ENCODE data around the gene SMYD3. TPM values are rescaled to one million over a fixed set of nuclear protein-coding genes. Genes with fewer than 3 reads are reported as not detected.
"Not testable (repeated sequence)": the region's sequence is repeated elsewhere in the genome, so short reads cannot be mapped to it uniquely, and the experiment has no call there.

SMYD3 gene
- total RNA-seq, 1 experiment from 2014 or later = 25.5 TPM

- Histone ChIP-seq H4K5ac (ENCODE audit: insufficient read length, low read depth, low read length) (no peak overlapping the region), H3K18ac (ENCODE audit: insufficient read length, low read depth, low read length) (no peak overlapping the region), H3K9ac (ENCODE audit: extremely low read depth, insufficient read length, low read length) (no peak overlapping the region), H3K23me2 (ENCODE audit: insufficient read length, low read depth, low read length, poor library complexity, severe bottlenecking) (no peaks in the 10 kb centered on the region), H2AFZ (ENCODE audit: low read length) (no peak overlapping the region), H3K4me2 (ENCODE audit: insufficient read depth, insufficient read length, low read length) (no peak overlapping the region), H3T11ph (ENCODE audit: low read length) (no peak overlapping the region), H2BK120ac (ENCODE audit: low read depth, low read length, poor library complexity, severe bottlenecking) (no peak overlapping the region), H2BK20ac (ENCODE audit: low read depth, low read length, poor library complexity, severe bottlenecking) (no peak overlapping the region), H2BK15ac (ENCODE audit: low read depth, low read length) (no peak overlapping the region), H2BK5ac (ENCODE audit: insufficient read length, low read length) (no peak overlapping the region), H3K27me3 (ENCODE audit: insufficient read depth, low read length) (no peaks in the 10 kb centered on the region), H3K23ac (ENCODE audit: insufficient read length, low read depth, low read length) (no peak overlapping the region), H4K8ac (replicated peaks; ENCODE audit: insufficient read length, low read depth, low read length) (no peak overlapping the region), H2AK5ac (ENCODE audit: insufficient read length, low read length) (no peak overlapping the region), H3K79me2 (ENCODE audit: insufficient read depth, low read length) (no peaks in the 10 kb centered on the region), H4K91ac (ENCODE audit: insufficient read length, low read depth, low read length) (no peak overlapping the region), H3K56ac (ENCODE audit: insufficient read length, low read depth, low read length) (no peak overlapping the region), H3K9me3 (ENCODE audit: control insufficient read depth, low read depth, low read length) (no peaks in the 10 kb centered on the region), H3K4ac (ENCODE audit: low read depth, low read length) (no peak overlapping the region), H3K4me1 (ENCODE audit: insufficient read depth, low read length) (no peaks in the 10 kb centered on the region), H2BK12ac (ENCODE audit: insufficient read length, low read depth, low read length) (no peak overlapping the region), H3K14ac (ENCODE audit: insufficient read depth, low read length) (no peak overlapping the region), H3K79me1 (ENCODE audit: insufficient read depth, low read depth, low read length, poor library complexity, severe bottlenecking) (no peaks in the 10 kb centered on the region), H4K20me1 (ENCODE audit: control insufficient read depth, insufficient read depth, insufficient read length) (no peaks in the 10 kb centered on the region), H3K27ac (ENCODE audit: insufficient read length, low read depth, low read length) (no peak overlapping the region)
- Mint-ChIP-seq H3K4me3 (no peak overlapping the region), H3K4me1 (peaks cover 0 to 5% of the 10 kb centered on the region in 2 experiments; a peak in 3 of 4 replicates), H3K27ac (no peak overlapping the region), H3K27me3 (ENCODE audit: low read depth) (no peaks in the 10 kb centered on the region; the same call in 1 of the 2 replicates), H3K9me3 (peaks cover 9 to 17% of the 10 kb centered on the region in 2 experiments; a peak in 3 of 5 replicates), H3K36me3 (ENCODE audit: insufficient read depth in 1 of 3, low read depth in 3 of 3) (0 out of 7 replicates have a peak, but pooled peaks cover 0 to 9% (median 0%) of the 10 kb centered on the region in 3 experiments)
- no peak for TF ChIP-seq CTCF (conservative IDR thresholded peaks at IDR 0.05)
- no peak for DNase-seq
- no CpG with 5 or more reads among the region's 10 CpGs for WGBS (ENCODE audit: extremely low coverage, insufficient read length, low lambda C conversion rate)
Observed at GRCh38 chr1:245946905-245947304, 560.2 kb downstream of the SMYD3 start.

GRCh38 chr1:245945136-245945535 is 561.9 kb downstream of the SMYD3 start:
- H2BK120ac ChIP-seq (ENCODE audit: low read depth, low read length, poor library complexity, severe bottlenecking); H3K9ac ChIP-seq (ENCODE audit: extremely low read depth, insufficient read length, low read length); H4K91ac ChIP-seq (ENCODE audit: insufficient read length, low read depth, low read length); H3K27me3 ChIP-seq (ENCODE audit: insufficient read depth, low read length); H3T11ph ChIP-seq (ENCODE audit: low read length); H2AK5ac ChIP-seq (ENCODE audit: insufficient read length, low read length); H3K4me1 ChIP-seq (ENCODE audit: insufficient read depth, low read length); H2BK15ac ChIP-seq (ENCODE audit: low read depth, low read length); H3K79me1 ChIP-seq (ENCODE audit: insufficient read depth, low read depth, low read length, poor library complexity, severe bottlenecking); H2BK12ac ChIP-seq (ENCODE audit: insufficient read length, low read depth, low read length); H3K27me3 Mint-ChIP-seq (ENCODE audit: low read depth); H3K18ac ChIP-seq (ENCODE audit: insufficient read length, low read depth, low read length); DNase-seq; H3K4me3 Mint-ChIP-seq; H3K79me2 ChIP-seq (ENCODE audit: insufficient read depth, low read length); H3K27ac ChIP-seq (ENCODE audit: insufficient read length, low read depth, low read length); H3K4ac ChIP-seq (ENCODE audit: low read depth, low read length); H3K14ac ChIP-seq (ENCODE audit: insufficient read depth, low read length); H3K27ac Mint-ChIP-seq; H3K4me2 ChIP-seq (ENCODE audit: insufficient read depth, insufficient read length, low read length); H2BK5ac ChIP-seq (ENCODE audit: insufficient read length, low read length); H3K23me2 ChIP-seq (ENCODE audit: insufficient read length, low read depth, low read length, poor library complexity, severe bottlenecking); H4K8ac ChIP-seq (replicated peaks; ENCODE audit: insufficient read length, low read depth, low read length); H4K20me1 ChIP-seq (ENCODE audit: control insufficient read depth, insufficient read depth, insufficient read length); H3K36me3 Mint-ChIP-seq (ENCODE audit: insufficient read depth in 1 of 3, low read depth in 3 of 3); H2BK20ac ChIP-seq (ENCODE audit: low read depth, low read length, poor library complexity, severe bottlenecking); H2AFZ ChIP-seq (ENCODE audit: low read length); H3K4me1 Mint-ChIP-seq; H4K5ac ChIP-seq (ENCODE audit: insufficient read length, low read depth, low read length); H3K9me3 ChIP-seq (ENCODE audit: control insufficient read depth, low read depth, low read length); H3K23ac ChIP-seq (ENCODE audit: insufficient read length, low read depth, low read length); H3K56ac ChIP-seq (ENCODE audit: insufficient read length, low read depth, low read length): not testable (repeated sequence)
- WGBS (ENCODE audit: extremely low coverage, insufficient read length, low lambda C conversion rate) = no CpG with 5 or more reads among the region's 1 CpG
- peaks cover 9 to 17% of the 10 kb centered on the region in 2 experiments; a peak in 3 of 5 replicates for H3K9me3 Mint-ChIP-seq

Measured in H9 (cell line).